Measurements from ENCODE around the gene ACAD9. TPM values are rescaled to one million over a fixed set of nuclear protein-coding genes. Genes with fewer than 3 reads are reported as not detected.

Gene ACAD9
- polyA plus RNA-seq, 3 donors = 21.9 to 27.7 (median 25.6) TPM

- Mint-ChIP-seq H3K4me3 (no peak overlapping the region), H3K27me3 (ENCODE audit: low read depth in 3 of 3) (peaks cover 0 to 3% (median 0%) of the 10 kb centered on the region in 3 donors), H3K4me1 (peaks cover 37% of the 10 kb centered on the region), H3K27ac (no peak overlapping the region), H3K36me3 (peaks cover 16 to 36% of the 10 kb centered on the region in 2 donors), H3K9me3 (peaks cover 49 to 59% (median 55%) of the 10 kb centered on the region in 7 donors)
- Histone ChIP-seq H3K9ac (ENCODE audit: insufficient read depth, low read length, poor library complexity, severe bottlenecking) (no peak overlapping the region), H3K27me3 (ENCODE audit: control insufficient read depth in 2 of 2, insufficient read depth in 2 of 2, low read length in 2 of 2) (no peaks in the 10 kb centered on the region), H4K20me1 (ENCODE audit: insufficient read depth, low read length) (no peaks in the 10 kb centered on the region), H3K27ac (ENCODE audit: low read depth in 1 of 2, low read length in 2 of 2) (peak overlapping the region in 1 of 2 donors; percentile 63), H3K9me3 (replicated peaks in 1 of 2; ENCODE audit: control insufficient read depth in 1 of 2, insufficient read depth in 1 of 2, low read length in 2 of 2) (peaks cover 36 to 65% of the 10 kb centered on the region in 2 donors), H3K4me3 (replicated peaks in 1 of 3; ENCODE audit: low read depth in 2 of 3, low read length in 3 of 3) (peak overlapping the region in 1 of 3 experiments; percentile 45), H3K4me2 (replicated peaks; ENCODE audit: extremely low read depth, low read length, poor library complexity, severe bottlenecking) (no peak overlapping the region), H3K4me1 (ENCODE audit: control insufficient read depth in 1 of 2, insufficient read depth in 2 of 2, low read length in 2 of 2) (peaks cover 33 to 53% of the 10 kb centered on the region in 2 donors), H3K79me2 (ENCODE audit: insufficient read depth, low read length) (no peaks in the 10 kb centered on the region), H2AFZ (ENCODE audit: insufficient read depth, low read depth, low read length, poor library complexity, severe bottlenecking) (no peak overlapping the region), H3K36me3 (replicated peaks in 1 of 2; ENCODE audit: control insufficient read depth in 1 of 2, insufficient read depth in 2 of 2, low read length in 2 of 2) (peaks cover 0 to 18% of the 10 kb centered on the region in 2 donors)
- WGBS (ENCODE audit: insufficient coverage) = 79% methylated on average over 5 of the region's 6 CpGs
- intact Hi-C loops (cut with micrococcal nuclease) = no loop called here
- no peak for TF ChIP-seq CTCF (IDR thresholded peaks at IDR 0.05)
- no peak for DNase-seq
Observed at GRCh38 chr3:128859630-128860029, 19.8 kb upstream of the ACAD9 start.

- Histone ChIP-seq H3K27ac (ENCODE audit: low read depth in 1 of 2, low read length in 2 of 2) (no peak overlapping the region), H3K9me3 (replicated peaks in 1 of 2; ENCODE audit: control insufficient read depth in 1 of 2, insufficient read depth in 1 of 2, low read length in 2 of 2) (peaks cover 36 to 55% of the 10 kb centered on the region in 2 donors)
- TF ChIP-seq CTCF (IDR thresholded peaks at IDR 0.05) = no peak
Observed at GRCh38 chr3:128861491-128861890, 17.9 kb upstream of the ACAD9 start.

More at GRCh38 chr3:128861491-128861890, 17.9 kb upstream of the ACAD9 start:
- Histone ChIP-seq H3K27me3 (ENCODE audit: control insufficient read depth in 2 of 2, insufficient read depth in 2 of 2, low read length in 2 of 2) (no peaks in the 10 kb centered on the region), H3K4me3 (replicated peaks in 1 of 3; ENCODE audit: low read depth in 2 of 3, low read length in 3 of 3) (no peak overlapping the region), H3K4me1 (ENCODE audit: control insufficient read depth in 1 of 2, insufficient read depth in 2 of 2, low read length in 2 of 2) (peaks cover 24 to 45% of the 10 kb centered on the region in 2 donors), H2AFZ (ENCODE audit: insufficient read depth, low read depth, low read length, poor library complexity, severe bottlenecking) (no peak overlapping the region), H3K79me2 (ENCODE audit: insufficient read depth, low read length) (no peaks in the 10 kb centered on the region), H4K20me1 (ENCODE audit: insufficient read depth, low read length) (no peaks in the 10 kb centered on the region), H3K36me3 (replicated peaks in 1 of 2; ENCODE audit: control insufficient read depth in 1 of 2, insufficient read depth in 2 of 2, low read length in 2 of 2) (peaks cover 0 to 18% of the 10 kb centered on the region in 2 donors), H3K9ac (ENCODE audit: insufficient read depth, low read length, poor library complexity, severe bottlenecking) (no peak overlapping the region), H3K4me2 (replicated peaks; ENCODE audit: extremely low read depth, low read length, poor library complexity, severe bottlenecking) (no peak overlapping the region)
- Mint-ChIP-seq H3K4me1 (peaks cover 33% of the 10 kb centered on the region), H3K27me3 (ENCODE audit: low read depth in 3 of 3) (peaks cover 0 to 3% (median 0%) of the 10 kb centered on the region in 3 donors), H3K9me3 (peaks cover 46 to 59% (median 49%) of the 10 kb centered on the region in 7 donors), H3K4me3 (no peak overlapping the region), H3K36me3 (peaks cover 9 to 36% of the 10 kb centered on the region in 2 donors), H3K27ac (no peak overlapping the region)
- 87% methylated on average over 3 of the region's 6 CpGs for WGBS (ENCODE audit: insufficient coverage)
- DNase-seq = no peak
- intact Hi-C loops (cut with micrococcal nuclease) = no loop called here
